Endothelial cell of hepatic sinusoid (primary cell): Measurements from ENCODE around the gene PROP1.
"Not testable (repeated sequence)": the region's sequence is repeated elsewhere in the genome, so short reads cannot be mapped to it uniquely, and the experiment has no call there.

ENCODE experiments used
- in situ Hi-C: cut with HindIII; loops from 2 replicates; pipeline ENCODE4 v1.10.0; 2017; ENCODE audit warnings: low sequenced_read_pairs

Gene PROP1

DNA sequence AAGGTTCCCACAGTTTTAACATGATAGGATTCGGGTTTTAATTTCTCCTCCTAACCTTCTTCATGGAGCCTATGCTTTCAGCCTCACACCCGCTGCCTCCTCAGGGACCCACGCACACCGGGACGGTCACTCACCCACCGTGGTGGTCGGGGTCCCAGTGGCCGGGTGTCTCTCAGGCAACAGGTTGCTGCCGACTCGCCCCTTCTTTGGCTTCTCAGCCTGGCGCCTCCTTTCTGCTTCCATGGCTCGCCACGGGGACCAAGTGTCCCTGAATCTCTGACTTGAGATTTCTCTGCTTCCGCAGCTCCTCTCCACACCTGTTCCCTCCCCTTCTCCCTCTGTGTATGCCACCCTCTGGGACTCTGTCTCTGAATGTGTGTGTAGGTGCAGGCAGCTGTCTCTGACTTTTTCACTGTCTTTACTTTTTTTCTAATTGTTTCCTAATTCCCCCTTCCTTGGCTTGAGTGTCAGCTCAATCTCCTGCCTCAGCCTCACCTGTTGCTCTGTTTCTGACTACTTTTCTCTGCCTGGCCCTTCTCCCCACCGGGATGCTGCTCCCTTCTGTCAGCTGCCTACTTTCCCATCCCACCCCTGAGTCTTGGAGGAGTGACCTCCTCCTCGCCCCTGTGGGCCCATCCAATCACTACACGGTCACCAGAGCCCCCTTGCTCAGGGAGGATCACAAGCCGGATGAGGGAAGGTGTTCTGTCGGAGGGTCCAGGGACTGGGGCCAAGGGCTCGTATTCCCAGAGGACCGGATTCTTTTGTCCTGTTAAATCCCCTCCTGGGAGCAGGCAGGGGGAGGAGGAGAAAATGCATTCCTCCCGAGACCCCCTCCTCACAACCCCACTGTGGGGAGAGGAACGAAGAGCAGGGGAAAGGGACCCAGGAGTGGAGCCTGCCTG lies at the start of gene PROP1:
Gene PROP1, minus strand, starts transcription at position 552 of the 905 bp plus-strand sequence. Its CDS starts 309 bp downstream, at position 243.
- in situ Hi-C loops, result no loop called here

DNA sequence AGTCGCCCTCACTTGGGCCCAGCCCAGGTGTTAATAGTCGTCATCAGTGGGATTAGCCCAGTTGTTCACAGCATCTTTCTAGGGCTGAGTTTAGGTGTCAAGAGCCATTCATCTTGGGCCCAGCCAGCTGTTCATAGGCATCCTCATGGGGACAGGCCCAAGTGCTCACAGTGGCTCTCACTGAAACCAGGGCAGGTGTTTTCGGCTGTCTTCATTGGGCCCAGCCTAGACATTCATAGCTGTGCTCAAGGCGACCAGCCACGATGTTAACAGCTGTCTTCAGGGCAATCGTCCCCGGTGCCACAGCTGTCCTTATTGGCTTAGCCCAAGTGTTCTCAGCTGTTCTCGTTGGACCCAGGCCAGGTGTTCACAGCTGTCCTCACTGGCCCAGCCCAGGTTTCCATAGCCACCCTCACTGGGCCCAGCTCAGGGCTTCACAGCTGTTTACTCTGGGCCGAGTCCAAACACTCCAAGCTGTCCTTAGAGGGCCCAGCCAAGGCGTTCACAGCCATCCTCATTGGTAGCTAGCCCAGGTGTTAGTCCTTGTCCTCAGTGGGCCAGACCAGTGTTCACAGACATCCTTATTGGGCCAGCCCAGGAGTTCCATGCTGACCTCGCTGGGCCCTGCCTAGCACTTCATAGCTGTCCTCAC lies 23.5 kb upstream of the PROP1 start:
- in situ Hi-C loops, result not testable (repeated sequence)

DNA sequence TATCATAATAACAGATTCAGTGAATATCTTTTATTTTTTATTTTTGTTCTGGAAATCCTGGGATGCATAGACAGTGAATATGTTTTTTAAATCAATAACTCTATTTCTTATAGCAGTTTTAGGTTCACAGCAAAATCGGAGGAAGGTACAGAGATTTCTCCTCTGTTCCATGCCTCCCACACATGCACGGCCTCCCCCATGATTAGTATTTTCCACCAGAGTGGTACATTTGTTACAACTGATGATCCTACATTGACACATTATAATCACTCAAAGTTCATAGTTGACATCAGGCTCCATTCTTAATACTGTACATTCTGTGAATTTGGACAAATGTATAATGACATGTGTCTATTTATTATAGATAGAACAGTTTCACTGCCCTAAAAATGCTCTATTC lies 16.7 kb upstream of the PROP1 start:
- in situ Hi-C loops, result not testable (repeated sequence)

DNA sequence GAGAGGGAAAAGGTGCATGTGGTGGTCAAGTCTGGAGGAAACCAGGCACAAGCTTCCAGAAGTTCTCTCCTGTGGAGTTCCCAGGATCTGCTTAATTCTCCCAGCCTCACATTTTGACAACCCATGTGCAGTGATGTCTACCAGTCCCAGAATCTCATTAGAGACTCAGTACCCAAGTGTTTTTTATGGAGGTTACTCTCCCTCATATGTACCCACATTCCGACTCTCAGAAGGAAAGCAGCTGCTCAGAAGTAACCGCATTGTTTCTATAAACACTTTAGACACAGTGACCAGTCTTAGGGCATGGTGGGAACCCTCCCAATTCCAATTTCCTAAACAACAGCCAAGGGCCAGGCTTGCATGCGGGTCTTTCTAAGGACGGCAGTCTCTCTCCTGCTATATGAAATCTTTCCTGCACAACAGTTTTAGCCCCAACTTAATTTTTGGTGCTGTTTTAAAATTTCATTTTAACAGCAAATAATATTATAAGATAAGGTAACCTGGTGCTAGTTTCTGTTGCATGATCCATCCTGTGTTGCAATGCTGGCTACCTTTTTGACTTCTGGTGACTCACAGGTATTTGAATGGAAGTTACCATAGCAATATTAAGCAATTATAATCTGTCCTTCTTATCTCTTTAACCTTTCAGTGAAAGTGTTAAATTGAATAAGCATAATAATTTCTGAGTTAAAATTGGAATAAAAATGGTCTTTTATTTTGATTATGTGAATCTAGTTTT lies 15.9 kb upstream of the PROP1 start:
- in situ Hi-C loops, result not testable (repeated sequence)

DNA sequence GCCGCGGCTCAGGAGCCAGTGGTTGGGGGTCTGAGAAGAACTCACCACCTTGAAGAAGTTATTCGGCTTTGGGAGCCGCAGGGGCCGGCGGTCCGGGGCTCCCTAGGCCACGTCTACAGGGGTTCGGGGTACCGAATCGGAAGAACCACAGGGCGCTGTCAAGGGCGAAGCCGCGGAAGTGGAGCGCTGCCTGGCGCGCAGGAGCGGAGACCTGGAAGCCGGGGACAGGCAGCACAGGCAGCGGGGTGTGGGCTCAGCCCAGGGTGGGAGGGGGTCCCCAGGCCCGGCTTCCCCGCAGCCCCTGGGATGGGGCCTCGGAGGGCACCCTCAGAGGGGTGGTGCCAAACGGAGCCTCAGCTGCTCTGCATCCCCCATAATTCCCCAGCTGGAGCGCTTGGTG lies 11.2 kb upstream of the PROP1 start:
- in situ Hi-C loops, result not testable (repeated sequence)

DNA sequence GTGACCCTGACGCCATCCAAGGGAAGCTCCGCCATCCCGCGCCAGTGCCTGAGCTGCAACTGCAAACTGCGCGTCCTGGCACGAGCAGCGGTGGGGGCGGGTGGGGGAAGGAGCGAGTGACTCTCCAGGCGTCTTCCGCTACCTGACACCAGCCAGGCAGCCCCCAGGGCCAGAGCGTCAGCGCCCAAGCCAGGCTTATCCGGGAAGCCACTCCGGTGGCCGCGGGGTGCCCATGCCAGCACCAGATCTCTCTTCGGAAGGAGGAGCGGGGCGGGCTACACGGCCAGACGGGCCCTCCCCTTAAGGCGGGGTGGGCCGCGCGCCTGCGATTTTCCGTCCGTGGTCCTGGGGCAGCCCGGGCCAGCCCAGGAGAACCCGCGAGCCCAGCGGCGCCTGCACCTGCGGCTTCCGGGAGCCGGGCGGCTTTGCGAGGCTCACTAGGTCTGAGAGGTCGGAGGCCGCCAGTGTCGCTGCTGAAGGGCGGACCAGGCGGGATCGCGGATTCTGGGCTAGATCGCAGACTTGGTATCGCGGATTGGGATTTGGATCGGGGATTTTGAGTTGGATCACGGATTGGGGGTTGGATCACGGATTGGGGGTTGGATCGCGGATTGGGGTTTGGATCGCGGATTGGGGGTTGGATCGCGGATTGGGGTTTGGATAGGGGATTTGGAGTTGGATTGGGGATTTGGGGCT lies 10.6 kb upstream of the PROP1 start:
- in situ Hi-C loops, result not testable (repeated sequence)

DNA sequence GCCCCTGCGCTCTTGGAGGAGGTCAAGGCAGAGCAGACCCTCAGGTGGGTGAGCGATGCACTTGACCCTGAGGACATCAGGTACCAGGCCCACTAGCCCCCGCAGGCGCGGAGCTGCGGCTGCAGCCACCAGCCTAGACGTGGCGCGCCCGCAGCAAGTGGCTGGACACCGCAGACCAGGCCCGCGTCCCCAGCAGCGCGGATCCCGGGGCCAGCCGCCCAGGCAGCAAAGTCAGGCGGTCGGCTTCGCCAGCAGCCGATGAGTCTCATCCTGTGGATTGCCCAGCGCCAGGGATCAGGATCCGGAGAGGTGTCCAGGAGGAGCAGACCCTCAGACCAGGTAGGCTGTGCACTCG lies 10.1 kb upstream of the PROP1 start:
- in situ Hi-C loops, result not testable (repeated sequence)

DNA sequence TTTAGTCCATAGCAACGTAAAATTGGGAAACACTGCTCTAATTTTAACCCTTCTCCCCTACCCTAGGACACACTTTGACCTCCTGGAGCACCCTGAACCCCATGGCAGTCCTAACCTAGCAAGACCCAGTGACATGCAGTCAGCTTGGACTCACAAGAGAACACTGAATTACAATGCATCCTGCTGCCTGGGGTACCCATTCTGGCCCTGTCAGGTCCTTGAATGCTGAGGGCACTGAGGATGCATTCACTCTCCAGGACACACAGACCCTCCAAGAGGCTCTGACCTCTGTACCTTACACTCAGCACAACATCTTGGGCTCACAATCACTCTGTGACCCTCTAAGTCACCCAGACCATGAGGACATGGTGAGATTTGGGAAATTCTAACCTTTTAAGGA lies 1.8 kb upstream of the PROP1 start:
- in situ Hi-C loops, result no loop called here

DNA sequence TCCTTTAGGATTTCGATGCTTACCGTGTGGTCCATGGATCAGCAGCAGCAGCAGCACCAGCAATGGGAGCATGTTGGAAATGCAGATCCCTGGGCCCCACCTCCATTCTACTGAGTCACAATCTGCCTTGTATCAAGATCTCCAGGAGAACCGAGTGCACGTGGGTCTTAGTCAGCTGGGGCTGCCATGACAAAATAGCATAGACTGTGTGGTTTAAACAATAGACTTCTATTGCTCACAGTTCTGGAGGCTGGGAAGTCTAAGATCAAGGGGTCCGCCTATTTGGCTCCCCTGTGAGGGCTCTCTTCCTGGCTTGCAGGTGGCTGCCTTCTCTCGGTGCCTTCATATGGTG lies 1.3 kb upstream of the PROP1 start:
- in situ Hi-C loops, result no loop called here

DNA sequence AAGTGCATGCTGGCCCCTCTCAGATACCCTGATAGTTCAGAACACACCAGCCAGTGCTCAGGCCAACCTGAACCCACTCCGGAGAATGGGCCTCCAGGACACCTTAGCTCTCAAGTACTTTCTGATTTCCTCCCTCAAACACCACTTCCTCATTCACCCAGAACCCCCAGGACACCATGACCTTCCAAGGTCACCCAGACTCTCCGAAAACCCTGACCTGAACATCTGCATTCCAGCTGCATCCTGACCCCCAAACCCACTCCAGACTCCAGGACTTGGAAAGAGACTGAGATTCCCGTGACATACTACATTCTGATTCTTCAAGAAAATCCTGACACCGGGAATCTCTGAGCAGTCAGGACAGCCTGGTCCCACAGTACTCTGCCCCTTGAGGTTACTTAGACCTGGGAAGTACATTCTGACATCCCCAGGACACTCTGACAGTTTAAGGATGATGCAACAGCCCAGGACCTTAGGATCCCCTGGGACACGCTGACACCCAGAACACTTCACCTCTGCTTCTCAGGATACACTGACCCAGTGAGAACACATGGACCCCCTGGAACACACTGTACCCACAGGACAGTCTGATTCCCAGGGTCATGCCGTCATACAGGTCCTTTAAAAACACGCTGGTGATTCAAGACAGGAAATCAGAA lies 747 bp upstream of the PROP1 start:
- in situ Hi-C loops, result no loop called here

DNA sequence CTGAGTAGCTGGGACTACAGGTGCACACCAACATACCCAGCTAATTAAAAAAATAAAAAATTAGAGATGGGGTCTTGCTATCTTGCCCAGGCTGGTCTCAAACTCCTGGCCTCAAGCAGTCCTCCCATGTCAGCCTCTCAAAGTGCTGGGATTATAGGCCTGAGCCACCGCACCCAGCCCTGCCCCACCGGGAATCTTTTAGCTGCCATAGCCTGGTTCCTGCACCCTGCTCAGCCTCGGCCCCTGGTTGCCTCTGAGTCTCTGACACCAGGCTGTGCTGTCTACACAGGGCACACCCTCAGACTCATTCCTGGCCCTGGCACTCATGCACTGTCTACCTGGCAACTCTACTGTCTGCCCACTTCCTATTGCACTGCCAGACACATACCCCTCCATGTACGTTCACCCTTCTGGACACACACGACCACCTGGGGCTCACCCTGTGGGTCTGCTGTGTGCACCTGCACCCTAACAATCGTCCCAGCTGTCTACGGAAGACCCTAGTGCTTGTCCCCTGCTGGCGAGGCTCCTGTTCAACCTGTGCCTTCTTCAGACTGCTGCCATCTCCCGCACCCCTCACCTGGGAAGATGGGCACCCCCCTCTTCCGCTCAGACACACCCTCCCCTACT lies 1.4 kb downstream of the PROP1 start:
- in situ Hi-C loops, result no loop called here

DNA sequence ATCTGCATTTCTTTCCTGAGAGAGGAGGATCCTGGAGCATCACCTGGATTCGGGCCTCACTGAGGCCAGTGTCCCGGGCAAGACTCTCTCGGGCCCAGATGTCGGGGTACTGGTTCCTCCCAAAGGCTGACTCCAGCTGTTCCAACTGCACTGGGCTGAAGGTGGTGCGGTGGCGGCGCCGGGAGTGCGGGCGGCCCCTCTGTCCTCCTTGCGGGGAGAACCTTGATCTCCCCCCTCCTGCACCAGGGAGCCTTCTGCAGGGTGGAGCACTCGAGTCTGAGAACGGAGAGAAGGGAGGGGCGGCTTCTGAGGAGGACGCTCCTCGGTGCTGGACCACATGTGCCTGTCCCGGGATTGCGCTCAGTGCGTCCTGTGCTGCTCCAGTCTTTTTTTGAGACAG lies 2.0 kb downstream of the PROP1 start:
- in situ Hi-C loops, result no loop called here

DNA sequence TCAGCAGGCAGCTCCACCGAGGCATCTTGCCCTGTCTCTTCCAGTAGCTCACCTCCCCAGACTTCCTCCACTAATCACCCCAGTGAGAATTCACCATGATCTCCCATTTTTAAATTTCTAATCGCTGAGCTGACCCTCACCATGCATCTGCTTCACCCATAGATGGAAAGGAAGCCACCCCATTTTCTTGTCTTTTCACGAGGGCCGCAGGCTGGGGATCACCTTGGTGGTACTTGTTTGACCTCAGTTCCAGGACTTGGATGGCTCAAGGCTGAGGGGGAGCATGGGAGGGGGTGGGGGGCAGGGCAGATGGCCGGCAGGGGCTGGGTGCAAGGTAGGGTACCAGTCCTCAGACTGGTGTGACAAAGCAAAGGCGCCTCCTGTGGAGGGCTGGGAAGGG lies 3.6 kb downstream of the PROP1 start:
- in situ Hi-C loops, result no loop called here

DNA sequence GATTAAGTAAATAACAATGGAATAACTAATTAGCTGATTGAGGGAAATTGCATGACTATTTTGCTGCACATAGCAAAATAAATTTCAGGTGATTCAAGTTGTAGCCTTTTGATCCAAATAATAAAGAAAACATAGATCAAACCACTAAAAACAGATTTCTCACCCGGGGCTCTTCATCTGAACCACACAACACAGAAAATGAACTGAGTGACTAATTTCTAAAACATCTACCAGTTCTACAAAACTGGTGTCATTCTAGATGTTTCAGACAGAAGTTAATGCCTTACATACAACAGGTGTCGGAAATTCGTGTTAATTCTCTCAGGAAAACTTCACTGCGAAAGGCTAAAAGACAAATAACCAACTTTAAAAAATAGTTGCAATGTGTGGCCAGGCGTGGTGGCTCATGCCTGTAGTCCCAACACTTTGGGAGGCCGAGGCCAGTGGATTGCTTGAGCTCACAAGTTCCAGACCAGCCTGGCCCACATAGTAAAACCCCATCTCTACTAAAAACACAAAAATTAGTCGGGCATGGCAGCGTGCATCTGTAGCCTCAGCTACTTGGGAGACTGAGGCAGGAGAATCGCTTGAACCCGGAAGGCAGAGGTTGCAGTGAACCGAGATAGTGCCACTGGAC lies 6.9 kb downstream of the PROP1 start:
- in situ Hi-C loops, result no loop called here

DNA sequence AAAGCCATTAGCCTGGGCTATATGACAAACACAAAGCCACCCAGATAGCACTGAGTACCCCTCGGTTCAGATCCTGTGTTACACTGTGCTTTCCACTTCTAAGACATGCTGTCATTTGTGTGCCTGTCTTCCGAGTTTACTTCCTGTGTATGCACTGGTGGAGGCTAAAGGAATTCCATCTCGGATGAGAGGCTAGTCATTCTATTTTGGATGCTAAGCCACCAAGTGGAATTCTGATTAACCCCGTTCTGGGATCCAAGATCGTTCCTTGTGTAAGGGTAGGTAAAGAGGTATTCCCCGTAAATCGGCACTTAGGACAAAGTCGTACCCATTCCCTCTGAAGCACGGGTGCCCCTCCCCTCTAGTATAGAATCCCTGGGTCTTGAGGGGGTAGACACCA lies 8.7 kb downstream of the PROP1 start:
- in situ Hi-C loops, result no loop called here

DNA sequence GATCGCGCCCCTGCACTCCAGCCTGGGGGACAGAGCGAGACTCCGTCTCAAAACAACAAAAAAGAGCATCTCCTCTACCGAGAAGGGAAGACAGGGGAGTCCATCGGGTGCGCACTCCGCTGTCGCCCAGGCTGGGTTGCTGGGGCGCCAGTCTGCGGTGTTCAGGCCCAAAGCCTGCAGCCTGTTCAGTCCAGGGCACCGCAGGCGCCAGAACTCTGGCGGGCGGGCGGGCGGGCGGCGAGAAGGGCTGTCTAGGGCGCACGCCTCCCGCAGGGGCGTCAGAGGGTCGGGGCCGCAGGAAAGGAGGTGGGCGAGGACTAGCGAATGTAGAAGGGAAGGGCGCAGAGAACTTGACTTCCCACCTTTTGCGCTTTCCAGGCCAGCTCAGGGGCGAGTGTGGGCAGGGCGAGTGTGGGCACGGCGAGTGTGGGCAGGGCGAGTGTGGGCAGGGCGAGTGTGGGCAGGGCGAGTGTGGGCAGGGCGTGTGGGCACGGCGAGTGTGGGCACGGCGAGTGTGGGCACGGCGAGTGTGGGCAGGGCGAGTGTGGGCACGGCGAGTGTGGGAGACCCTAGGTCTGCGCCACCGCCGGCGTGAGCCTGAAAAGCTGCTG lies 10.5 kb downstream of the PROP1 start:
- in situ Hi-C loops, result no loop called here

DNA sequence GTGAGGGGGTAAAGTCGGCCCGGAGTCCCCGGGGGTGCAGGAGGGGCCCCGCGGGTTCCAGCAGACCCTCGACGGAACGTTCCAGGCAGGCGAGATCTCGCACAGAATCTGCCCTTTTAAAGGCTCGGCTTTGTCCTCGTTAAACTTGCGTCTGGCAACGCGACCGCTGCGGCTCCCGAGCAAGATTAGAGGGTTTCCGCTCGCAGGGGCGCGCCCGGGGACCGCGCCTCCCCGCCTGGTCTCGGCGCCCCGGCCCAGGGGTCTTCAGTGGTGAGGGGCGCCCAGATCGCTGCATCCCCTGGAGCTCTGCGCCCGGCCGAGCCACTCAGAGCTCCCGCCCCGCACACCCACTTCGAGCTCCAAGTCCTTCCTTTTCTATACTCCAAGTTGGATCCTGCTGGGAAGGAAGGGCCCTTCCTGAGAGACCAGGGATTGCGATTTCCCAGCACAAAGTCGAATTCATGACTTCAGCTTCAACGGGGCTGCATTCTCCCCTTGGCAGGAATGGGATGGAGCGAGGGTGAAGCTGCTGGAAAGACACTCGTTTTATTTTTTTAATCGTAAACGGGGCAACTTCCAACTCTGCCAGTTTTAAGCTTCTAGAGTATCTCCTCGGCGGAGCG lies 11.3 kb downstream of the PROP1 start:
- in situ Hi-C loops, result no loop called here

DNA sequence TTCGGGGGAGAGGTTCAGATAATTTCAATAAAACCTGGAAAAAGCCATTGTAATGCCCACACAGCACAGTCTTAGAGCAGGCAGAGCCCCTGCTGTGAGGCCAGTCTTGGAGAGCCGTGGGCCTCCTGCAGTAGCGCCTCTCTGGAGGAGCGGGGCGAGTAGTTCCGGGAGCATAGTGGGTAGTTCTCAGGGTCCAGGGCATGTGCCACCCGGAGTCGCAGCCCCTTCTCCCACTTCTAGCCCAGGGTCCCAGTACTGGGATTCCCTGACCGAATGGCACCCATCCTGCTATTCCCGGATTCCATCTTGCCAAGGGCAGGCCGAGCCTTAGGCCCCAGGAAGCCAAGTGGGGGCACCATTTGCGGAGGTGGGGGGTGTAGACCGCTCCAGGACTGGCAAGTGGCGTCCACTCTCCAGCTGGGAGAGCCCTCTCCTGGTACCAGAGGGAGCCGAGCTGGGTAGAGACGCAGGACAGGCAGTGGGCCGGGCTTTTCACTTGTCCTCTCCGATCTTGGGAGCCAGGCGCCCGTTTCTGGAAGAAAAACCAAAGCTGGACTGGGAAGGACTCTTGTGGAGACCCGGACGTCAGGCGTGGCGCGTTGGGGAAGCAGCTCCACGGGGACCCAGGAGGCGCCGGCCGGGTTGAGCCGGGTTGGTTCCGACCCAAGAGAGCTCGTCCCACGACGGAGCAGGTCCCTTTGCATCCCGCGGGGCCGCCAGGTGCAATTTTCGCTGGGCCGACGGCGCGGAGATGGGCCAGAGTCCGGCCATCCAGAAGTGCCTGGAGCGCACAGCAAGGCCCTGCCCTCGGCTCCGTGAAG lies 12.1 kb downstream of the PROP1 start:
- in situ Hi-C loops, result no loop called here
